Activated CD4-positive, alpha-beta T cell treated with anti-CD3 and anti-CD28 coated beads for 24 hours (primary cell): ENCODE measurements around the gene SLC15A1.
"Not testable (repeated sequence)": the region's sequence is repeated elsewhere in the genome, so short reads cannot be mapped to it uniquely, and the experiment has no call there.

Source experiments
- DNase-seq, 2 donors: peaks; one replicate each; pipeline ENCODE4 v3.0.0-alpha.2; 2020; ENCODE audit warnings: low read depth in 2 of 2

The SLC15A1 gene

GRCh38 chr13:98781470-98781869 is 29.0 kb upstream of the SLC15A1 start:
- DNase-seq: no peak

DNA sequence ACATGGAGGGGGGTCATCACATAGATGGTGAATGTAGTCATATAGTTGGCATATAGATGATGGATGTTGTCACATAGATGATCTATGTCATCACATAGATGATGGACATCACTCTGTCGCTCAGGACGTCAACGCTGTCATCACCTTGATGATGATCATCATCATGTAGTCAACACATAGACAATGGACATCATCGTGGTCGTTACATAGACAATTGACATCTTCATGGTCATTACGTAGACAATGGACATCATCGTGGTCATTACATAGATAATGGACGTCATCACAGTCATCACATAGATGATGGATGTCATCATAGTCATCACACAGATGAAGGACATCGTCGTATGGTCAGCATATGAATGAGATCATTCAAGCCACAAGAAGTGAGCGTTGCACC is 28.6 kb upstream of the SLC15A1 start:
- no peak for DNase-seq

DNA sequence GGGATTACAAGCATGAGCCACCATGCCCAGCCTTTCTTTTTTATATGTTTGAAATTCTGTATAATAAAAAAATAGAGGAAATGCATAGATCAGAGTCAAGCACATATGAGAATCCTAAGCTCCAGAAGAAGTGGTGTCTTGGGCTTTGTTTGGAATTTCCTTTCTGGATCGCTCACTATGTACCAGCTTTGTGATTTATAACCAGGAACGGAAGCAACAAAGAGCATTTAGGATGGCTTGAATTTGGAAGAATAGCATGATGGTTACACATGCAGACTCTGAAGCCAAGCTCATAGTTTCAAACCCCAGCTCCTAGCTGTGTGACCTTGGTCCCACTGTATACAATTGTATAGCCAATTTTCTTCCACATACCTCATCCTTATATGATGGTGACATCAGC is 28.0 kb upstream of the SLC15A1 start:
- no peak for DNase-seq

DNA sequence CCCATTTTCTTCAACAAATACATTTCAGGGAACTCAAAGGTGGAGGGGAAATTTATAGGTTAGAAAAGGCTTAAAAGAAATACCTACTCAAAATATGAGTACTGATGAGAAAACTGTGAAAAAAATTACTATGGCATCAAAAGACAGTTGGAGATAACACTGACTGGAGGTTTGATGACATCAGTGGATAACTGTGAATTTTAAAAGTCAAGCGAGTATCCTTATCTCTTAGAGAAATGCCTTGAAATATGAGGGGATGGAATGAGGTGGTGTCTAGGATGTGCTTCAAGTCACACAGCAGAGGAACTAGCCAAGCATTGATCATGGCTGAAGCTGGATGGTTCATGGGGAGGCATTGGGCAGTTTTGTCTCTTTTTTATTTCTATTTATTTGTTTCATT is 27.2 kb upstream of the SLC15A1 start:
- no peak for DNase-seq

- DNase-seq: no peak
Measured at GRCh38 chr13:98778749-98779148, 26.3 kb upstream of the SLC15A1 start.

DNA sequence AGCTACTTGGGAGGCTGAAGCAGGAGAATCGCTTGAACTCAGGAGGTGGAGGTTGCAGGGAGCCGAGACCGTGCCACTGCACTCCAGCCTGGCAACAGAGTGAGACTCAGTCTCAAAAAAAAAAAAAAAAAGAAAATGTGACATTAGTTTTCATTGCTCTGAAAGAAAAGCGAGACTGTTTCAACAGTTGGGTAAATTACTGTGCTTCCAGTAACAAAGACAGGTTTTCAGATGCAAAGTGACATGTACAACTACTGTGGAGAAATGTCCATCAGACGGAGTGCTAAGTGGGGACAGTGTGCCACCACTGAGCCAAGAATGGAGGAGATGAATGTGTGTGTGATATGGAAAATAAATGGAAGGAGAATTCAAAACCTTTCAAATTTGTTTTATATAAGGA is 24.2 kb upstream of the SLC15A1 start:
- no peak for DNase-seq

- no peak for DNase-seq
Measured at GRCh38 chr13:98775844-98776598, 23.5 kb upstream of the SLC15A1 start.

DNA sequence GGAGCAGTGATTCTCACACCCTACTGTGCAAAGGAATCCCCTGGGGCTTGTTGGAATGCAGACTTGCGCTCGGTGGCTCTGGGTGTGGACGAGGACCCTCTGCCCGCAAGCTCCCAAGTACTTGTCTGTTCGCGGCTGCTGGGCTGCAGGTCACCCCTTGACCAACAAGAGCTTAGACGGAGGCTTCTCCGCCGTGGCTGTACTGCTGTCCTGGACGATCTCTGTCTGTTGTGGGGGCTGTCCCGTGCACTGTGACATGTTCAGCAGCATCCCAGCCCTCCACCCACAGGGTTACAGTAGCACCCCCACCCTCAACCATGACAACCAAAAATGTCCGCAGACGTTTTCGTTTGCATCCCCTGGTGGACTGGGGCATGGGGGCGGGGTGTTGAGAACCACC is 22.9 kb upstream of the SLC15A1 start:
- no peak for DNase-seq

GRCh38 chr13:98774776-98775175 is 22.3 kb upstream of the SLC15A1 start:
- no peak for DNase-seq

- DNase-seq: no peak
Measured at GRCh38 chr13:98773921-98774320, 21.4 kb upstream of the SLC15A1 start.

GRCh38 chr13:98772794-98773452 is 20.5 kb upstream of the SLC15A1 start:
- no peak for DNase-seq

DNA sequence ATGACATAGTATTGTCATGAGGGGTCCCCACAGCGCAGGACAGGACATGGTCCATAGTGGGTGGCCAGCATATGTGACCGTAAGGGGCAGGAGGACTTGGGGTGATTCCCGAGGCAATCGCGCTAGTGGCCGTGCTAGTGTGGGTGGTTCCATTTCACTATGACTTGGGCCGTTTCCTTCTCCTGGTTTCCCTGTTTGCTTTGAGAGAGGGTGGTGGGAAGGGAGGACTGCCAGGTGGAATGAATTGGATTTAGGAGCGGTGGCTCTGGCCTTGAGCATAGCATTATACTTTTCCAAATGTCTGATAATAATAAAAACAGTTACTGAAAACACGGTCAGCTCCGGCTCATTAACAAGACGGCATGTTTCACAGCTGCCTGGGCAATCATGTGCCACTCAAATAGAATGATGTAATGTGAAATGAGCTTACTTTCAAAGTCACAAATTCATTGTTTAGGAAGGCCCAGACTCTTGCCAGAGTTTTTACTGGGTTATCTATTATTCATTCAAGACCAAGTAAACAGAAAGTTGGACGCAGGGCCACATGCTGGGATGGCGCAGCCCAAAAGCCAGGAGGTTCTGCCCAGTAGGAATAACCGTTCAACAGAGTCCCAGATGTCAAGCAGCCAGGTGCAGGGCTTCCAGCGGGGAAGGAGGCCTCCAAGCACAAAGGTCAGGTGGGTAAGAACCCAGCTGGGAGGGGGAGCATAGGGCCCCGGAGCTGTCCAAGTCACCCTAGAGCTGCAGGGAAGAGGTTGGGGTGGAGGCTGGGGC is 19.6 kb upstream of the SLC15A1 start:
- no peak for DNase-seq

GRCh38 chr13:98769736-98770135 is 17.3 kb upstream of the SLC15A1 start:
- no peak for DNase-seq

GRCh38 chr13:98768522-98768921 is 16.1 kb upstream of the SLC15A1 start:
- no peak for DNase-seq

- no peak for DNase-seq
Measured at GRCh38 chr13:98766697-98767096, 14.2 kb upstream of the SLC15A1 start.

GRCh38 chr13:98765996-98766519 is 13.6 kb upstream of the SLC15A1 start:
- no peak for DNase-seq

DNA sequence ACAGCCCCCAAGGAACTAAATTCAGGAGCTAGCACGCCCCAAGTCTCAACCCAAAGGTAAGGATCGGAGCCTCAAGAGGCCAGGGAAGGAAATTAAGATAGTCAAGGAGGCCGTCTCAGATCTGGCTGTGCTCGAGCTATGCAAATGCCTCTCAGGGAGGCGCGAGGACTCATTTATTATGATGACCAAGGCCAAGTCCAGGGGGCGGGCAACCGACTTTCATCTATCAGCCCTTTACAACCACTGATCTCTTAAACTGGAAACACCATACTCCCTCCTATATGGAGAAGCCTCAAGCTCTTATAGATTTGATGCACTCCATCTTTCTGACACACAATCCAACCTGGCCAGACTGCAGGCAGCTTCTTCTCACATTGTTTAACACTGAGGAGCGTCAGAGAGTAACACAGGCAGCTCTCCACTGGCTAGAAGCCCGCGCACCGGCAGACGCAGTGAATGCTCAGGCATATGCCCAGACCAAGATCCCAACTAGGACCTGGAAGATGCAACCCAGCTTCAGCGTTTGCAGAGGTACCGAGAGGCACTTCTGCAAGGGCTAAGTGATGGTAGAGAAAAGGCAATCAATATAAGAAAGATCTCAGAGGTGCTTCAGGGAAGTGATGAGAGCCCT is 9.6 kb upstream of the SLC15A1 start:
- no peak for DNase-seq

DNA sequence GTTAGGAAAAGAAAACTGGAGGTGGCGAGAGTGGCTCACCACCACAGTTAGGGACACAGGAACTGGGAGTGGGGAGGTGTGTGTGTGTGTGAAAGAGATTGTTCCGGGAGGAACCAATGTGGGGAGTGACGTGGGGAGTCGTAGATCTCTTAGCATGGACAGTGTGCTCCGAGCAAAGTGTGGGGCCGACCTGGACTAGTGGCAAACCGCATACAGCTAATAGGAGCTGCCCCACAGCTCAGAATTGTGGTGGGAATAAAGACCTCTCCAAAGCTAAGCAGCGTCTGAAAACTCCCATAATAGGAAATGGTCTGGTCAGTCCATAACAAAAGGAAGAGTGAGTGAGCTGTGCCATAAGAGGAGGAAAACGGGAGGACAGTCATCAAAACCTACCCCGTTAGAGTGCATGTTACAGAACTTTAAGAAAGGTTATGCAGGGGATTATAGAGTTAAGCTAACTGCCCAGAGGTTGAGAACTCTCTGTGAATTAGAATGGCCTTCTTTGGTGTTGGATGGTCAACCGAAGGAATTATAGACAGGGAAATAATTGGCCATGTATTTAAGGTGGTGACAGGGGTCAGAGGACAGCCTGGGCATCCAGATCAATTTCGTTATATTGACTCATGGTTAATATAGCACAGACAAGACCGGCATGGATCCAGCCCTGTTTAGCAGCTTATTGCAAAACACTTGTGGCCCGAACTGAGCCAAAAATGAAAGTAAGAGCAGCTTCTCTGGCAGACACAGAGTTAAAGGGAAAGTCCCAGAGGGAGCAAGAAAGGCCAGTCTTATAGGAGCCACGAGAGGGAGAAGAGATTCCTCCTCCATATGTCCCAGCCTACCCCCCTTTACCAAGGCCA is 8.9 kb upstream of the SLC15A1 start:
- no peak for DNase-seq

DNA sequence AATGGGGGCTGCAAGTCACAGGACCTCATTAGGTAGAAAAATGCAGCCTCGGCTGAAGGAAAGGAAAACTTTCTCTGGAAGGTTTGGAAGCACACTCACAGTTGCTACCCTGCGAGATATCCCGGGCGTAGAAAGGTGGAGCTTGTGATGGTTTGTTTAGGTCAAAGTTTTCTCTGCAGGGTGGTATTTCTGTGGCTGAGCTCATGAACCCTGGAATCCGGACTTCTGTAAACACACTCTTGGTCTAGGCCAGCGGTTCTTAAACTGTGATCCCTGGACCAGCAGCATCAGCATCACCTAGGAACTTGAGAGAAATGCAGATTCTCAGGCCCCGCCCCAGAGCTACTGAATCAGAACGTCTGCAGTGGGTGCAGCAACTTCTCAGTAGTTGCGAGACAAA is 3.3 kb upstream of the SLC15A1 start:
- no peak for DNase-seq

- no peak for DNase-seq
Measured at GRCh38 chr13:98755116-98755515, 2.6 kb upstream of the SLC15A1 start.

GRCh38 chr13:98754468-98754867 is 2.0 kb upstream of the SLC15A1 start:
- not testable (repeated sequence) for DNase-seq
